HEK293T (cell line): ENCODE data around the gene MACROD2.

Experiments used
- FOXK2 ChIP-seq: fragments of 450-650 bp; IDR thresholded peaks from 2 replicates; pipeline ENCODE4 v1.6.1; 2016; ENCODE audit warnings: mild to moderate bottlenecking
- FOXM1 ChIP-seq: fragments of 450-650 bp; IDR thresholded peaks from 2 replicates; pipeline ENCODE4 v1.6.1; 2017; ENCODE audit warnings: mild to moderate bottlenecking, borderline replicate concordance
- LEF1 ChIP-seq: fragments of 450-650 bp; IDR thresholded peaks from 2 replicates; pipeline ENCODE4 v1.6.1; 2017; ENCODE audit warnings: mild to moderate bottlenecking, borderline replicate concordance
- PKNOX1 ChIP-seq: fragments of 450-650 bp; IDR thresholded peaks from 2 replicates; pipeline ENCODE4 v1.6.1; 2016
- SP1 ChIP-seq: fragments of 450-650 bp; IDR thresholded peaks from 2 replicates; pipeline ENCODE4 v1.6.1; 2017
- ZNF384 ChIP-seq: fragments of 450-650 bp; IDR thresholded peaks from 2 replicates; pipeline ENCODE4 v1.6.1; 2016

GRCh38 chr20:14881518-14881917, 886.2 kb downstream of the MACROD2 start:
- TF ChIP-seq ZNF384 (no peak), FOXM1 (no peak), FOXK2 (no peak), LEF1 (no peak), SP1 (no peak), PKNOX1 (no peak)
